CD8-positive, alpha-beta memory T cell (primary cell): ENCODE data around the gene KLRK1. TPM values are rescaled to one million over a fixed set of nuclear protein-coding genes. Genes with fewer than 3 reads are reported as not detected.

Source experiments
- polyA plus RNA-seq: library from polyadenylated mRNA; unstranded; fragments of 300-500 nt; fragmentation: Illumina TruSeq; gene quantifications from one replicate; pipeline ENCODE4 v1.2.3, GENCODE V29; 2021
- total RNA-seq, 2 experiments: library from RNA; stranded (reverse); gene quantifications; one replicate each; pipeline ENCODE4 v1.2.3, GENCODE V29; 2021

The KLRK1 gene
- total and polyA plus RNA-seq, 3 experiments from 2014 or later: 145 to 562 (median 161) TPM

Other genes starting within 250 kb of the KLRK1 start
- gene OLR1, start 217.9 kb downstream of the KLRK1 start, total RNA-seq: under 1 TPM; 0.11 to 0.42 TPM
- gene OLR1, start 217.9 kb downstream of the KLRK1 start, polyA plus RNA-seq: not detected
- gene TMEM52B, start 211.0 kb downstream of the KLRK1 start, total RNA-seq: not detected
- gene TMEM52B, start 211.0 kb downstream of the KLRK1 start, polyA plus RNA-seq: not detected
- 10 to 100 TPM; 25.0 to 26.6 TPM for gene GABARAPL1, start 177.2 kb downstream of the KLRK1 start, total RNA-seq
- 40.5 TPM for gene GABARAPL1, start 177.2 kb downstream of the KLRK1 start, polyA plus RNA-seq
- 10 to 100 TPM; 65.4 to 70.1 TPM for gene KLRD1, start 82.2 kb downstream of the KLRK1 start, total RNA-seq
- 177 TPM for gene KLRD1, start 82.2 kb downstream of the KLRK1 start, polyA plus RNA-seq
- gene KLRC4, start 19.7 kb upstream of the KLRK1 start, total RNA-seq: 10 to 100 TPM; 10.7 to 16.2 TPM
- 3.4 TPM for gene KLRC4, start 19.7 kb upstream of the KLRK1 start, polyA plus RNA-seq
- 1 to 10 TPM; 3.0 to 3.2 TPM for gene KLRC3, start 30.6 kb upstream of the KLRK1 start, total RNA-seq
- 7.1 TPM for gene KLRC3, start 30.6 kb upstream of the KLRK1 start, polyA plus RNA-seq
- gene KLRC2, start 46.0 kb upstream of the KLRK1 start, total RNA-seq: 1 to 10 TPM; 4.9 to 5.7 TPM
- gene KLRC2, start 46.0 kb upstream of the KLRK1 start, polyA plus RNA-seq: 13.3 TPM
- 10 to 100 TPM; 12.9 to 13.7 TPM for gene KLRC1, start 63.3 kb upstream of the KLRK1 start, total RNA-seq
- 65.1 TPM for gene KLRC1, start 63.3 kb upstream of the KLRK1 start, polyA plus RNA-seq
- gene EIF2S3B, start 115.8 kb upstream of the KLRK1 start, total RNA-seq: 1 to 10 TPM; 1.7 to 2.2 TPM
- 0.58 TPM for gene EIF2S3B, start 115.8 kb upstream of the KLRK1 start, polyA plus RNA-seq
- gene MAGOHB, start 223.6 kb upstream of the KLRK1 start, total RNA-seq: 100 to 1,000 TPM; 130 to 138 TPM
- 59.0 TPM for gene MAGOHB, start 223.6 kb upstream of the KLRK1 start, polyA plus RNA-seq